DLD1 (cell line): ENCODE data around the gene TTBK1.

Source experiments
- in situ Hi-C: cut with HindIII; loops from 2 replicates; pipeline ENCODE4 v1.10.0; 2017; ENCODE audit warnings: low sequenced_read_pairs

The TTBK1 gene

DNA sequence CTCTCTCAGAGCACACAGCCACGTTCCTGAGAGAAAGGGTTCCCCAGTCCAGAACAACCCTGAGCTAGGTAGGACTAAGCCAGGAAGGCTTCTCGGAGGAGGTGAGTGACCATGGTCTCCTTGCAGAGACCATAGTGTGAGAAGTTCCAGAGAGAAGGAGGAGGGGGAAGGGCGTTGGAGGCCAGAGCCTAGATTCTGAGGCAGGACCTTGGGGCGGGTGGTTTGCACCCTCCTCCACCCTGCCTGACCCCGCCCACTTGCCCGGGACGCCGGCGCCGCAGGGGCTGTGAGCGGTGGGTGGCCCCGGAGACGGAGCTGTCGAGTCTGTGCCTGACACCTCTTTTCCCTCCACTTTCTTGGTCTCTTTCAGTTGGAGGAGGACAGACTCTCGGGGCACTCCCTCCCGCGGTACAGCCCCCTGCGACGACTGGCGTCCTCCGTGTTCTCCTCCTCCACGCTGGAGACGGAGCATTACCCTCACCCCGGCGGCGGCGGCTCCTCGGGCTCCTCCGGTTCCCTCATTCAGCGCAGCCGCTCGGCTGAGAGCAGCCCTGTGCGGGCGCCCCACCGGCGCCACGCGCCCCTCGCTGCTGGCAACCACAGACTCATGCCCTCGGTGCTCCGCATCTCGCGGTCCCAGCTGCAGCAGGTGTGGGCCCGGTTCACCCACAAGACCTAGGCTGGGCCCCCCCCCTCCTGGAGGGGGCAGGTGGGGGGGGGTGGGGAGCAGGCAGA is 26.2 kb downstream of the TTBK1 start:
- in situ Hi-C loops: no loop called here

DNA sequence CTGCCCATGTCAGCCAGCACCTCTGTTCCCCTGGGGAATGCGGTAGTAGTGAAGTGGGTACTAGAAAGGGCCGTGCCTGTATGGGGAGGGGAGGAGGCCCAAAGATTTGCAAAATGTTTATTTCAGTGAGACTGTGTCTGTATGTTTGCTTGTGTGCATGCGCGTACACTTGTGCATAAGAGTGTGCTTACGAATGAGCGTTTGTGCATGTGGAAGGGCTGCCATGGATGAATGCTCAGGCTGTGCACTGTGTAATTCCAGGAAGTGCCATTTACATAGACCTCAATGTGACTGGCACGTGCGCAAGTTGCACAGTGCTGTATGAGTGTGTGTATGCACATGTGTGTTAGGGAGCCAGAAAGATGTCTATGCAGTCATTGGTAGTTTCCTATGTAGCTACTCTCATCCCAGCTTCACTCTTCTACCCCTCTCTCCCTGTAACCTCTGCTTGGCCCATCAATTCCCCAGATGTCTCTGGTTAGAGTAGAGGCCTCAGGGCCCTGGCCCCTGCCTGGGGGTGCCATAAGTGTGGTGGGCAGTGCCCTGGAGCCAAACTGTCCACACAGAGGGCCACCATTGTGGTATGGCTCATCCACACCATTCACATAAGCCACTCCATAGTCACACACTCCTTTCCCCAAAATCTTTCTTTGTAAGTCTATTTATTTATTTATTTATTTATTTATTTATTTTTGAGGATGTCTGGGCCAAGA is 28.0 kb downstream of the TTBK1 start:
- in situ Hi-C loops: no loop called here

DNA sequence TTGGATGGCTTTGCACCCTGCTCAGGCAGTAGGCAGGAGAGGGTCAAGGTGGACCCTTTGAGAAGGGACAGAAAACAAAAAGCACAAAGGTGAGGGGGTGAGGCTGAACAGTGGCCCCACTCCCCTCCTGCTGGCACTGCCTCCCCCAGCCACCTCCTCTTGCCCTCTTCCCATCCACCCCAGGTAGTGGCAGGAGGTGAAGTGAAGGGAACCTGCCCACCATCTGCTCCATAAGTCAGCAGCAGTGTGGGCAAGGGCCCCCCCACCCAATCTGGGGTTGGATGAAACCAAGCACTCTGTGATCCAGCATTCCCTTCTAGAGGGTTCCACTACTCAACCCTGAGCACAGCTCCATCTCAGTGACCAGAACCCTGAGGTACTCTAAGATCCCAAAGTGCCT is 28.7 kb downstream of the TTBK1 start:
- in situ Hi-C loops: no loop called here

DNA sequence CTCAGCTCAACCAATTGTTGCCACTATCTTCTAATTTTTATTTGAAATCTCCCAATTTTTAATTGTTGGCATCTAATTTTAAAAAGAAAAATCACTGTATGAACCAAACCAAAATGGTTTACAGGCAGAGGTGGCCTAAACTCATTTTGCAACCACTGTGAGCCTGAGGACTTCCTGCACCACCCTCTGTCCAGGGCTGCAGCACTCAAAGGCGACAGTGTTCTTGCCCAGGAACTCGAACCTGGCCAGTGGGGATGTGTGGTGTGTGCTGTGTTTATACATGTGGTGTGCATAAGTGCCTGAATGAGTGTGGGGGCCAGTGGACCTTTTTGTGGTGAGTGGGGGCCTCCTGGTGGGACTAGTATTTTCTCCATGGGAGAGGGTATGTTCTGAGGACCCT is 30.4 kb downstream of the TTBK1 start:
- in situ Hi-C loops: no loop called here

DNA sequence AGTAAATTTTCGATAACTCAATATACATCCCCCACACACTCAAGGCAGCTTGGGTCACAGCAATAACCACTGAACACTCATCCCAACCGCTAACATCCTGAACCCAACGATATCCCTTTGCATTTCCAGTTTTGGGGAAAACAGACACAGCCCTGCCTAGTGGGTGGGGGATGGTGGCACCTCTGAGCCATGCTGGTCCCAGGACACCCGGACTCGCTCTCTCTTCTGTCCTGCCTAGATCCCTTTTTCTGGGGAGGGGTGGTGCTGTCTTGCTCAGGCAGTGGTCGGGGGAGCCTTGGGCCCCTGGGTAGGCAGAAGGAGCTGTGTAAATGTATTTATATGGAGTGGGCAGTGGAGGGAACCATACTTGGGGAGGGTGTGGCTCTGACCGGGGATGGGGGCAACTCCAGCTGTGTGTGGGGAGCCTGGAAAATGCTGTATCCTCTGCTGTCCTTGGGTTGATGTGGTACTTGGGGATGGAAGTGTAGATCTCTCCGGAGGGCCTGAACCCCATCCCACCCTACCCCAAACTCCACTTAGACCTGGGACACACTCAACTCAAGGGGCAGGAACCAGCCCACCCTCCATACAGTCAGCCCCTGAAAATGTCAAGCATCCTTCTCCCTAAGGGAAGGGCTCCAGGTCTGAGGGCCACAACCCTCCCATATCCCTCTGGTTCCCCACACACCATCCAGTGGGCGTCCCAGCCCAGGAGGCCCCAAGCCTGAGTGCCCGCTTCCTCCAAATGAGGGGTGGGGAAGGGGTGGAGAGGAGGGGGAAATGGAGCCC is 31.0 kb downstream of the TTBK1 start:
- in situ Hi-C loops: no loop called here

DNA sequence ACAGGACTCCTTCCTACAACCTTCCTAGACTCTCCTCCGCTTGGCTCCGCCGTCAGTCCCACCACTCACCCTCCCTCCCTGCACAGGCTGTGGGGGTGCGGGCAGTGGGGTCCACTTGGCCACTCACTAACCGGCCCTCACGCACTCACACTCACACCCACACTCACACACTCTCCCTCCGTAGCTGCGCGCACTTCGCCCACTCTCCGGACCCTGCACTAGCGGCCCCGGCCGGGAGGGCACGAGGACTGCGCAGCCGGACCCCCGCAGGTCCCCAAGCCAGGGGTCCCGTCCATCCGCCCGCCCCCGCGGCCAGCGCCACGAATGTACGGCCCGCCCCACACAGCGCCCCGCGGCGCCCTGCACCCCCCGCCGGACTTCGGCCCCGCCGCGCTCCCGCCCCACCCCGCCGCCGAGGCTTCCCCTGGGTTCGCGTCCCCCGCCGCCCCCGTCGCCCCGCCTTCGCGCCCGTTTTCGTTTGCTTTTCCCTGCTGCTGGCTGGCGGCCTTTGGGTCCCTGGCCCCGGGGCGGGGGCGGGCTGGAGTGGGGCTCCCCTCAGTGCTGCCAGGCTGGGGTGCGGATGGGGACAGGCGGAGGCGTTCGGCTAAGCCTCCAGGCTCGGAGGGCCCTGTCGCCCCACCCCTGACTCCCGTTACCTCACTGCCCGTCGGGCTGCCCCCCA is 31.8 kb downstream of the TTBK1 start:
- in situ Hi-C loops: no loop called here

DNA sequence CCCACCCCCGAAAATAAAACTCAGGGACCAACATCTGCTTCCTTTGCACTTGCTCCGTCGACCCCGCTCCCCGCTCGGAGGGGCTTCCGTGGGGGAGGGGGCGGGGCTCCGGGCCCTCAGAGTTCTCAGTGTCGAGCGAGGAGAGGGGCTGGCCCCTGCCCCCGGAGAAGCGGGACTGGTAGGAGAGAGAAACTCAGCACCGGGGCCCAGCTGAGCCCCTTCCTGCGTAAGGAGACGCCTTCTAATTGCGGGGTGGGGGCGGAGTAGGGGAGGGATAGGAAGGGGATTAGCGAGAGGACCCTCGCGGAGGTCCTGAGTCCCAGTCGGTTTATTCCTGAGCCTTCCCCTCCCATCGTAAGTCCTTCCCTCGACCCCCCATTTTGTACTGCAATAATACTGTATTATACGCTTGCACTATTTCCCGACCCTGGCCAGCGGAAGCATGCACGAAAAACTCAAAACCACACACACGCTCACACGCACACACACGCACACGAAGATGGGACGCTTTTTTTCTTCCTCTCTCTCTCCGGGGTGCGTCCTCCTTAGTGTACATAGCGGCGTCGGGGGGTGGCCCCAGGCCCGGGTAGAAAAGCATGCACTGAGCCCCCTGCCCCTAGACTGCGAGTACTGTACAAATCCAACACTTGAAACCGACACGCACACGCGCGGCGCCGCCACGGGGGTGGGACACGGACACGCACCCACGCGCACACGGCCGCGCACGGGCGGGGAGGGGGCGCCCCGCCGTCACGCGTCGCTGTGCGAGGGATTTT is 32.7 kb downstream of the TTBK1 start:
- in situ Hi-C loops: no loop called here

DNA sequence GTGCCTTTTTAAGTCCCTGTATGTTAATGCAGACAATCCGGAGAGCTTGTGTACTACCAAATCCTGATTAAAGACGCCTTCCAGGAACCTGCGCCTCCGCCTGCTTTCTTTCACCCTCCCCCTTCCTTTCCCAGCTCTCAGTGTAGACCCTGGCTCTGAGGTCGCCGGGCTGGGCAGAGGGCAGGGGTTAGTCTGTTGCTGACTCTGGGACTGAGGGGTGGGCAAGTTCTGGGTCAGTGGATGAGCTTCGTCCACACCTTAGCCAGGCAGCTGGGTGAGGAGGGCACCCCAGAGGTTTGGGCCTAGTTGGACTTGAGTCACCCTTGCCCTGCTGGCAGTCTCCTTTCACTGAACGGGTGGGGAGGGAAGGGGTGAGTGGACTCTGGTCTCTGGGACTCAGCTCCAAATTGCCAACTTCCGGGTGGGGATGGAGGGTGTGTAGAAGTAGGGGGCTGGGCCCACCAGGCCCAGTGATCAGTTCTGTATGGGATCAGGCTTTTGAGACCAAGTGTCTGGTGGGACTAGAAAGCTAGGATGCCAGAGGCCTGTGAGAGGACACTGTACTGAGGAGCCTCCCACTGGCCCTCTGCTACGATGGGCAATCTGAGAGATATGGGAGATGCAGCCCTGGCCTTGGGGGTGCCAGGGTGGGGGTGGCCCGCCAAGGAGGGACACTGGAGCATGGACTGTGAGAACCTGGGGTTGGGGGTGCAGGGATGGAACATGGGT is 33.5 kb downstream of the TTBK1 start:
- in situ Hi-C loops: no loop called here

DNA sequence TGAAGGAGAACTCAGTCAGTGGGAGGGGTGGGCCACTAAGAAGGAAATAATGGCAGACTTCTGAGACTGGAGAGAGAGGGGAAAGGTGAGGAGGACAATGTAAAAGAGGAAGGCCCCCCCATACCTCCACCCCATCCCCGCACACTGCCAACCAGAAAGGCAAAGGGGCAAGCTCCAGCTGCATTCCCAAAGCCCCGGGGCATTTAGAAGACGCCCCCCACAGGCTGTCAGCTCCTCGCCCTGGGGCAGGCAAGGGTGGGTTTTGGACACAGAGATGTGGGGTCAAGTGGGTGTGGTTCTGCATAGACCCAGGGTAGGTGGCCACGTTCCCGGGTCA is 34.0 kb downstream of the TTBK1 start:
- in situ Hi-C loops: no loop called here

DNA sequence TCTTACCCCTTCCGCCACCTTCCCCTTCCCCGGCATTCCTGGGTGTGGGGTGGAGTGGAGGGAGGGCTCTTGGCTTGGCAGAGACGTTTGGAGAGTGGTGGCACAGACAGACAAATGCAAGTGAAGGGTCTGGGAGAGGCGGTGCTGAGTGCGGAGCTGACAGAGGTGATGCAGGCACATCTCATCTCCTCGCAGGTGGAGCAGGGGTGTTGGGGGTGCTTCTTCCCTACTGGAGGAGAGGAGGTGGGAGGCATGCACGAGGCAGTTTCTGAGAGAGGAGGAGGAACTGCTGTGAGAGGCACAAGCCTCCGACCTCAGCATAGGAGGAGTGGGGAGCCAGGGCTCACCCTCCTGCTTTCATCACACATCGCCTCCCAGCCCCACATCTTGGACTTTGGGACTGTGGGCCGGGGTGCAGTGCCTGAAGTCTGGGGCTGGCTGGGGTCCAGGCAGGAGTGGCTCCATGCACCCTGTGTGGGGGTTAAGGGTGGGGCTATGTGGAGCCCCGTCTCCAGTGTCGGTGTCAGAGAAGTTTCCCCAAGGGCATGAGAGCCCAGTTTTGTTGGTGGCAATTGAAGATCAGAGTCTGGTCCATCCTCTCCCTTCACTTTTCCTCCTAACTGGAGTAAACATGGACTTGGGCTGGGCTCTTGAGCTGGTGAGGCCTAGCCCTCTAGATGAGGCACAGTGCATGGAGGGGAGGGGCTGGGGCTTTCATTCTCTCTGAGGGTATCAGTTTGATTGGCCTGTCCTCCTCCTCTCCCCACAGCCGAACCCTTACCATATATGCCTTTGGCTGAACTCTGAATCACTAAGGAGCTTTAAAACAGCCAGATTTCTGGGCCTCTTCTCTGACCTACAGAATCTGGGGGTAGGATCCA is 34.6 kb downstream of the TTBK1 start:
- in situ Hi-C loops: no loop called here

DNA sequence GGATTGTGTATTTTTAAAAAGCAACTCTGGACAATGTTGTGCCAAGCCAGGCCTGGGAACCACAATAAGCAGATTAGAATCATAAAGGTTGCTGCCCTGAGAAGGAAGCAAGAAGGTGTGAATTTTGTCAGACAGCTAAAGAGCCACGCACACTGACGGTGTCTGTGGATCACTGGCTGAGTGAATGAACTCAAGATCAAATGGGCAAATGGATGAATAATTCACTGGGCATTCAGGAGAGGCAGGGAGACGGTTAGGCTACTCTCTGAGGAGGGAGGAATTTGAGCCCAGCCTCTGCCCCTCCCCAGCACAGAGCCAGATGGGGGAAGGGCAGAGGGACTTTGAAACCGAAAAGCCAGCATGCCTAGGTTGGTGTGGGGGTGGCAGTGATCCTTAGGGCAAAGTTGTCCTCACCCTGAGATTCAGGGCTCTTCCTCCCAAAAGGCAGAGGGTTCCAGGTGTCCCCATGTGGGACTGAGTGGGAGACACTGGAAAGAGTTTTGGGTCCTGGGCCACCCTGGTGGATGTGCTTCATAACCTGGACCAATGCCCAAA is 35.3 kb downstream of the TTBK1 start:
- in situ Hi-C loops: no loop called here

DNA sequence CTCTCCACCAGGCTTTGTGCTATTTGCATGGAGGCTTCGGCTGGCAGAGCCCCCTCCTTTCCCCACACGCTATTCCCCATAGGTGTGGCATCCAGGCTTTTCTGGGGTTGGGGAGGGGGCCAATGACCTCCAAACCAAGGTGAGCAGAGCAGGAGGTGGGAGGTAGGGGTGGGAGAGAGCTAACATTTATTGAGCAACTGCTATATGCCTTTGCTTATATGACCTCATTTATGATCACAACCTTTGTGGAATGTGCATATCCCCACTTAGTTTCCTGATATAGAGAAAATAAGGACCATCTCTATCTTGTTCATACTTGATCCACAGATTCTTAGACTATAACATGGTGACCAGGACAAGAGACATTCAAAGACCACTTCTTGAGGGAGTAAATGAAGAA is 37.0 kb downstream of the TTBK1 start:
- in situ Hi-C loops: no loop called here

DNA sequence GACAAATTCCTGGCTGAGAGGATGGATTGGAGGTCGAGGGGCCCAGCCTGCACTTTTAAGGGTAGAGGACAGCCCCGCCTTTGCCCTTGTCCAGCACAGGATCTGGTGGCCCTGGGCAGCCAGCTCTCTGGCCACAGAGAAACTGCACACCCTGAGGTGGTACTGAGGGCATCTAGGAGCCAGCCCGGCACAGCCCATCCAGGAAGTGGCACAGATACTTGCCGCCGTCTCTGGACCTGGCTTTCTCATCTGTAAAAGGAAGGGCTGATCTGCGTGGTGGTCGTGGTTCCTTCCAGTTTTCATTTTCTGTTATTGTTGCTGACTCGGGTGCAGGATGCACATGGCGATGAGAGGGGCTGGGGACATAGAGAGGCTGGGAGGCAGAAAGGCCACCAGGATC is 38.8 kb downstream of the TTBK1 start:
- in situ Hi-C loops: no loop called here

DNA sequence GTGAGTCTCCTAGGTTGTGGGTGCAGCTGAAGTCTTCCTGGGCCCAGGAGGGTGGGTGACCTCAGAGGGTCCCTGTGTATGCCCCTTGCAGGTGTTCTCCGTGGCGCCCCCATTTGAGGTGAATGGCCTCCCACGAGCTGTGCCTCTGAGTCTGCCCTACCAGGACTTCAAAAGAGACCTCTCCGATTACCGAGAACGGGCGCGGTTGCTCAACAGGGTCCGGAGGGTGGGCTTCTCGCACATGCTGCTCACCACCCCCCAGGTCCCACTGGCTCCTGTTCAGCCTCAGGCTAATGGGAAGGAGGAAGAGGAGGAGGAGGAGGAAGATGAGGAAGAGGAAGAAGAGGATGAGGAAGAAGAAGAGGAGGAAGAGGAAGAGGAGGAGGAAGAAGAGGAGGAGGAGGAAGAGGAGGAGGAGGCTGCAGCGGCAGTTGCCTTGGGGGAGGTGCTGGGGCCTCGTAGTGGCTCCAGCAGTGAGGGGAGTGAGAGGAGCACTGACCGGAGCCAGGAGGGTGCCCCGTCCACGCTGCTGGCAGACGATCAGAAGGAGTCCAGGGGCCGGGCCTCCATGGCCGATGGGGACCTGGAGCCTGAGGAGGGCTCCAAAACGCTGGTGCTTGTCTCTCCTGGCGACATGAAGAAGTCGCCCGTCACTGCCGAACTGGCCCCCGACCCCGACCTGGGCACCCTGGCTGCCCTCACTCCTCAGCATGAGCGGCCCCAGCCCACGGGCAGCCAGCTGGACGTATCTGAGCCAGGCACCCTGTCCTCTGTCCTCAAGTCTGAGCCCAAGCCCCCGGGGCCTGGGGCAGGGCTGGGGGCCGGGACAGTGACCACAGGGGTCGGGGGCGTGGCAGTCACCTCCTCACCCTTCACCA is 39.6 kb downstream of the TTBK1 start:
- in situ Hi-C loops: no loop called here

DNA sequence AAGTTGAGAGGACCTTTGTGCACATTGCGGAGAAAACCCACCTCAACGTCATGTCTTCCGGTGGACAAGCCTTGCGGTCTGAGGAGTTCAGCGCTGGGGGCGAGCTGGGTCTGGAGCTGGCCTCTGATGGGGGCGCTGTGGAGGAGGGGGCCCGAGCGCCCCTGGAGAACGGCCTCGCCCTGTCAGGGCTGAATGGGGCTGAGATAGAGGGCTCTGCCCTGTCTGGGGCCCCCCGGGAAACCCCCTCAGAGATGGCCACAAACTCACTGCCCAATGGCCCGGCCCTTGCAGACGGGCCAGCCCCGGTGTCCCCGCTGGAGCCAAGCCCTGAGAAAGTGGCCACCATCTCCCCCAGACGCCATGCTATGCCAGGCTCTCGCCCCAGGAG is 40.2 kb downstream of the TTBK1 start:
- in situ Hi-C loops: no loop called here

DNA sequence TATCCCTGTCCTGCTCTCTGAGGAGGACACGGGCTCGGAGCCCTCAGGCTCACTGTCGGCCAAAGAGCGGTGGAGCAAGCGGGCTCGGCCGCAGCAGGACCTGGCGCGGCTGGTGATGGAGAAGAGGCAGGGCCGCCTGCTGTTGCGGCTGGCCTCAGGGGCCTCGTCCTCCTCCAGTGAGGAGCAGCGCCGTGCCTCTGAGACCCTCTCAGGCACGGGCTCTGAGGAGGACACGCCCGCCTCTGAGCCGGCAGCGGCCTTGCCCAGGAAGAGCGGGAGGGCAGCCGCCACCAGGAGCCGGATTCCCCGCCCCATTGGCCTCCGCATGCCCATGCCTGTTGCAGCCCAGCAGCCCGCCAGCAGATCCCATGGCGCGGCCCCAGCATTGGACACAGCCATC is 40.6 kb downstream of the TTBK1 start:
- in situ Hi-C loops: no loop called here

DNA sequence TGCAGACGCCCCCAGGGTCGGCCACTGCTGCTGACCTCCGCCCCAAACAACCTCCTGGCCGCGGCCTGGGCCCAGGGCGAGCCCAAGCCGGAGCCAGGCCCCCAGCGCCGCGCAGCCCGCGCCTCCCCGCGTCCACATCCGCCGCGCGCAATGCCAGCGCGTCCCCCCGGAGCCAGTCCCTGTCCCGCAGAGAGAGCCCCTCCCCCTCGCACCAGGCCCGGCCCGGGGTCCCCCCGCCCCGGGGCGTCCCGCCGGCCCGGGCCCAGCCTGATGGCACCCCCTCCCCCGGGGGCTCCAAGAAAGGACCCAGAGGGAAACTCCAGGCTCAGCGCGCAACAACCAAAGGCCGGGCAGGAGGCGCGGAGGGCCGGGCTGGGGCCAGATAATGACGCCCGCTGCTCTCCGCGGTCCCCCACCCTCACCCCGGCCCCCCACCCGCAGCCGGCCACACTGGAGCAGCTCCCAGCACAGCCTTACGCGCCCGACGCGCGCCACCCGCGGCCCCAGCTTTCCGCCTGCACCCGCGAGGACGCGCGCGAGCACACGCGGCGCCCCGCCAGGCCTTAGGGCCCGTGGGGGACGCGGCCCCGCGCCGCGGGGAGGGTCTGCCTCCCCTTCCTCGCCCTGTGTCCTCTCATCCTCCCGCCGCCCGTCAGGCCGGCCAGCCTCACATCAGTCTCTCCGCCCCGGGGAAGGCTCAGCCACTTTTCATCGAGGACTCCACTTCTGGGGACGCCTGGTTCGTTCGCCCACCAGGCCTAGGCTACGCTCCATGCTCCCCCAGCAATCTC is 41.9 kb downstream of the TTBK1 start:
- in situ Hi-C loops: no loop called here
